ENCODE results near the gene HDAC11. TPM values are rescaled to one million over a fixed set of nuclear protein-coding genes. Genes with fewer than 3 reads are reported as not detected.
"Not testable (repeated sequence)": the region's sequence is repeated elsewhere in the genome, so short reads cannot be mapped to it uniquely, and the experiment has no call there.

HDAC11 gene
- total and polyA plus RNA-seq, 4 experiments from 2014 or later = 5.0 to 8.8 (median 7.4) TPM

DNA sequence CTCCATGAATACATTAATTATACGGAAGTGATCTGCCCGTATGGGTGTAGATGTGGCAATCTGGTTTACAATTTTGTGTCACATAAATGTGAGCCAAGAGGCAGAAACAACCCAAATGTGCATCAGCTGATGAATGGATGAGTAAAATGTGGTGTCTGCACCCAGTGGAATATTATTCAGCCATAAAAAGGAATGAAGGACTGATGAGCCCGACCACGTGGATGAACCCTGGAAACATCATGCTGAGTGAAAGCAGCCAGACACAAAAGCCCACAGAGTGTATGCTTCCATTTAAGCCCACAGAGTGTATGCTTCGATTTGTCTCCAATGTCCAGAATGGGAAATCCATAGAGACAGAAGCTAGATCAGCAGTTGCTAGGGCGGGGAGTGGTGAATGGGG is 41.2 kb downstream of the HDAC11 start:
- Mint-ChIP-seq H3K4me3 (no peak overlapping the region), H3K9me3 (peaks cover 0 to 9% (median 4%) of the 10 kb centered on the region in 8 donors), H3K27ac (no peak overlapping the region), H3K27me3 (peaks cover 0 to 3% of the 10 kb centered on the region in 2 donors), H3K36me3 (no peaks in the 10 kb centered on the region), H3K4me1 (no peaks in the 10 kb centered on the region)
- POLR2A ChIA-PET (ENCODE audit: partially characterized antibody) = no interaction called here
- intact Hi-C loops (cut with micrococcal nuclease) = no loop called here
- no peak for DNase-seq
- no peaks in the 10 kb centered on the region for H3K9me3 ChIP-seq (ENCODE audit: control insufficient read depth in 1 of 2, low read length in 2 of 2)
- no peaks in the 10 kb centered on the region for H3K36me3 ChIP-seq (ENCODE audit: insufficient read depth, low read length)
- H3K4me1 ChIP-seq (ENCODE audit: insufficient read depth, low read length) = no peaks in the 10 kb centered on the region
- no peak overlapping the region for H3K27ac ChIP-seq (ENCODE audit: low read depth, low read length)
- H3K4me3 ChIP-seq (ENCODE audit: low read length in 2 of 2) = no peak overlapping the region
- CTCF ChIA-PET (ENCODE audit: partially characterized antibody) = interaction anchor here (1.4 kb wide), 1 partner anchor 359 kb away, joined by 3 read pairs; no protein-coding TSS in a partner anchor
- no peaks in the 10 kb centered on the region for H3K27me3 ChIP-seq (ENCODE audit: insufficient read depth, low read length)

DNA sequence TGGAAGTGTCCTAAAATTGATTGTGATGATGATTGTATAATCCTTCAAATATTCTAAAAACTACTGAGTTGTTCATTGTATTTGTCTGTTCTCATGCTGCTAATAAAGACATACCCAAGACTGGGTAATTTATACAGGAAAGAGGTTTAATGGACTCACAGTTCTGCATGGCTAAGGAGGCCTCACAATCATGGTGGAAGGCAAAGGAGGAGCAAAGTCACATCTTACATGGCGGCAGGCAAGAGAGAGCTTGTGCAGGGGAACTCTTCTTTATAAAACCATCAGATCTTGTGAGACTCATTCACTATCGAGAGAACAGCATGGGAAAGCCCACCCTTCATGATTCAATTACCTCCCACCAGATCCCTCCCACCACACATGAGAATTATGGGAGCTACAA is 41.6 kb downstream of the HDAC11 start:
- H3K9me3 Mint-ChIP-seq; H3K4me1 Mint-ChIP-seq; H3K9me3 ChIP-seq (ENCODE audit: control insufficient read depth in 1 of 2, low read length in 2 of 2); H3K4me1 ChIP-seq (ENCODE audit: insufficient read depth, low read length); H3K27me3 Mint-ChIP-seq; H3K36me3 ChIP-seq (ENCODE audit: insufficient read depth, low read length); intact Hi-C loops (cut with micrococcal nuclease); H3K27me3 ChIP-seq (ENCODE audit: insufficient read depth, low read length); POLR2A ChIA-PET (ENCODE audit: partially characterized antibody); H3K27ac ChIP-seq (ENCODE audit: low read depth, low read length); H3K4me3 ChIP-seq (ENCODE audit: low read length in 2 of 2); H3K36me3 Mint-ChIP-seq; DNase-seq; H3K27ac Mint-ChIP-seq; H3K4me3 Mint-ChIP-seq: not testable (repeated sequence)
- CTCF ChIA-PET (ENCODE audit: partially characterized antibody) = interaction anchor here (1.4 kb wide), 1 partner anchor 359 kb away, joined by 3 read pairs; no protein-coding TSS in a partner anchor

DNA sequence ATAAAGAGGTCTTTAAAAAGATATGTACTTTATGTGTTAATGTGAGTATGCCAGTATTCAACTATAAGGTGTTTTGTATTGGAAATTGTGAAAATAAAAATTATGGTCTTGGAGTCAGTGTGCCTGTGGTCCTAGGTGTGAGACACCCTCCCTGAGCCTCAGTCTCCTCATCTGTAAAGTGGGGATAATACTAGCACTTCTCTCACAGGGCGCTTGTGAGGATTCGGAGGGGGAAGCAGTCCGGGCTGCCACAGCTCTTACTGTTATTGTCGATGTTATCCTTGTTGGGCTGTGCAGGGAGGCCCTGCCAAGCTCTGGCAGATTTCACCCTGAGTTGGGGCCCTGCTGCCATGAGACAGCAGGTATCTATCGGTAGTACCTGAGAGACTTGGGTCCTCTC is 42.1 kb downstream of the HDAC11 start:
- no peak overlapping the region for H3K27ac ChIP-seq (ENCODE audit: low read depth, low read length)
- no peak overlapping the region for H3K27ac Mint-ChIP-seq
- H3K9me3 Mint-ChIP-seq = peaks cover 0 to 9% (median 4%) of the 10 kb centered on the region in 8 donors
- no peaks in the 10 kb centered on the region for H3K36me3 Mint-ChIP-seq
- no peak for DNase-seq
- ChIA-PET POLR2A (ENCODE audit: partially characterized antibody) (no interaction called here), CTCF (ENCODE audit: partially characterized antibody) (no interaction called here)
- no peaks in the 10 kb centered on the region for H3K4me1 ChIP-seq (ENCODE audit: insufficient read depth, low read length)
- no peaks in the 10 kb centered on the region for H3K9me3 ChIP-seq (ENCODE audit: control insufficient read depth in 1 of 2, low read length in 2 of 2)
- no peak overlapping the region for H3K4me3 ChIP-seq (ENCODE audit: low read length in 2 of 2)
- H3K4me1 Mint-ChIP-seq = no peaks in the 10 kb centered on the region
- H3K27me3 Mint-ChIP-seq = peaks cover 0 to 3% of the 10 kb centered on the region in 2 donors
- H3K4me3 Mint-ChIP-seq = no peak overlapping the region
- no peaks in the 10 kb centered on the region for H3K27me3 ChIP-seq (ENCODE audit: insufficient read depth, low read length)
- intact Hi-C loops (cut with micrococcal nuclease) = no loop called here
- H3K36me3 ChIP-seq (ENCODE audit: insufficient read depth, low read length) = no peaks in the 10 kb centered on the region

- POLR2A ChIA-PET (ENCODE audit: partially characterized antibody) = no interaction called here
- no peaks in the 10 kb centered on the region for H3K27me3 ChIP-seq (ENCODE audit: insufficient read depth, low read length)
- H3K36me3 Mint-ChIP-seq = no peaks in the 10 kb centered on the region
These were observed 45.0 kb downstream of the HDAC11 start for GRCh38 chr3:13524979-13525669.

GRCh38 chr3:13525827-13526625 is 45.9 kb downstream of the HDAC11 start:
- ChIA-PET POLR2A (ENCODE audit: partially characterized antibody) (no interaction called here), CTCF (ENCODE audit: partially characterized antibody) (no interaction called here)

More at GRCh38 chr3:13524979-13525669, 45.0 kb downstream of the HDAC11 start:
- no peaks in the 10 kb centered on the region for H3K4me1 ChIP-seq (ENCODE audit: insufficient read depth, low read length)
- CTCF ChIA-PET (ENCODE audit: partially characterized antibody) = interaction anchor here (0.9 kb wide), 1 partner anchor 433 kb away, joined by 3 read pairs; no protein-coding TSS in a partner anchor
- no peak overlapping the region for H3K4me3 Mint-ChIP-seq
- no peaks in the 10 kb centered on the region for H3K36me3 ChIP-seq (ENCODE audit: insufficient read depth, low read length)
- no peak overlapping the region for H3K4me3 ChIP-seq (ENCODE audit: low read length in 2 of 2)
- no peak overlapping the region for H3K27ac ChIP-seq (ENCODE audit: low read depth, low read length)
- no peaks in the 10 kb centered on the region for H3K4me1 Mint-ChIP-seq
- no peaks in the 10 kb centered on the region for H3K9me3 ChIP-seq (ENCODE audit: control insufficient read depth in 1 of 2, low read length in 2 of 2)
- no peak overlapping the region for H3K27ac Mint-ChIP-seq
- DNase-seq = no peak
- intact Hi-C loops (cut with micrococcal nuclease) = no loop called here
- H3K27me3 Mint-ChIP-seq = peaks cover 5% of the 10 kb centered on the region in 2 donors
- H3K9me3 Mint-ChIP-seq = peaks cover 0 to 9% (median 4%) of the 10 kb centered on the region in 8 donors

GRCh38 chr3:13526626-13526949 is 46.5 kb downstream of the HDAC11 start:
- Mint-ChIP-seq H3K4me1 (no peaks in the 10 kb centered on the region), H3K4me3 (no peak overlapping the region), H3K9me3 (peaks cover 0 to 5% (median 2%) of the 10 kb centered on the region in 8 donors), H3K36me3 (no peaks in the 10 kb centered on the region), H3K27me3 (peaks cover 5 to 7% of the 10 kb centered on the region in 2 donors), H3K27ac (no peak overlapping the region)
- Histone ChIP-seq H3K4me3 (ENCODE audit: low read length in 2 of 2) (no peak overlapping the region), H3K4me1 (ENCODE audit: insufficient read depth, low read length) (no peaks in the 10 kb centered on the region), H3K27ac (ENCODE audit: low read depth, low read length) (no peak overlapping the region), H3K27me3 (ENCODE audit: insufficient read depth, low read length) (no peaks in the 10 kb centered on the region), H3K9me3 (ENCODE audit: control insufficient read depth in 1 of 2, low read length in 2 of 2) (no peaks in the 10 kb centered on the region), H3K36me3 (ENCODE audit: insufficient read depth, low read length) (no peaks in the 10 kb centered on the region)
- ChIA-PET CTCF (ENCODE audit: partially characterized antibody) (no interaction called here), POLR2A (ENCODE audit: partially characterized antibody) (no interaction called here)
- intact Hi-C loops (cut with micrococcal nuclease) = no loop called here
- DNase-seq = no peak

More at GRCh38 chr3:13525827-13526625, 45.9 kb downstream of the HDAC11 start:
- intact Hi-C loops (cut with micrococcal nuclease) = no loop called here
- Histone ChIP-seq H3K9me3 (ENCODE audit: control insufficient read depth in 1 of 2, low read length in 2 of 2) (no peaks in the 10 kb centered on the region), H3K36me3 (ENCODE audit: insufficient read depth, low read length) (no peaks in the 10 kb centered on the region), H3K27ac (ENCODE audit: low read depth, low read length) (no peak overlapping the region), H3K4me3 (ENCODE audit: low read length in 2 of 2) (no peak overlapping the region), H3K27me3 (ENCODE audit: insufficient read depth, low read length) (no peaks in the 10 kb centered on the region), H3K4me1 (ENCODE audit: insufficient read depth, low read length) (no peaks in the 10 kb centered on the region)
- no peaks in the 10 kb centered on the region for H3K4me1 Mint-ChIP-seq
- no peaks in the 10 kb centered on the region for H3K36me3 Mint-ChIP-seq
- no peak overlapping the region for H3K27ac Mint-ChIP-seq
- peaks cover 0 to 9% (median 4%) of the 10 kb centered on the region in 8 donors for H3K9me3 Mint-ChIP-seq
- H3K27me3 Mint-ChIP-seq = peaks cover 5 to 7% of the 10 kb centered on the region in 2 donors
- H3K4me3 Mint-ChIP-seq = no peak overlapping the region
- no peak for DNase-seq

DNA sequence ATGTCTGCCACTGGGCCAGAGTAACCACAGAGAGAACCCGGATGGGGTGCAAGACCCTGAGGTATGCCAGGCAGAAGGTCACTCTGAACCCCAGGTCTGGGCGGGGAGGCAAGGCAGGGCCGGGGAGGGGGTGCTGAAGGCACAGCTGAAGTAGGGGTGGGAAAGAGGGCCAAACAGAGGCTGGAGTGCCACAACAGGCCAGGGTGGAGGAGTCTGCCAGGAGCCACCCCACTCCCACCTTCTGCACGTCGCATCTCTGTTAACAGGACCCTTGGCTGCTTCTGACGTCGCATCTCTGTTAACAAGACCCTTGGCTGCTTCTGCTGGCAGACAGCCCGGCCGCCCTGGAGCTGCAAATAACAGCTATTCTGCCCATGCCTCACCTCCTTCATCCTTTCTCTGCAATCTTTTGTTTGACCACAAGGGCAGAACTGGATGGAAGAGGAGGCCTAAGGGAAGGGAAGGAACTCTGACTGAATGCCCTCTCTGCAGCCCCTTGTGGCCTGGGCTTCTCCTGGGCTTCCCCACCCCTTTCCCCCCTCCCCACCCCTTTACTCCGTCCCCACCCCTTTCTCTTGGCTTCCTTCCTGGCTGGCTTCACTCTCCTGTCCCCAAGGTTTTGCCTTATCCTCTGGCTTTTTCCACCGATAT is 48.2 kb downstream of the HDAC11 start:
- H3K27ac Mint-ChIP-seq = no peak overlapping the region
- H3K4me3 Mint-ChIP-seq = no peak overlapping the region
- no peak for DNase-seq
- intact Hi-C loops (cut with micrococcal nuclease) = no loop called here
- no peaks in the 10 kb centered on the region for H3K36me3 Mint-ChIP-seq
- no peaks in the 10 kb centered on the region for H3K4me1 Mint-ChIP-seq
- CTCF ChIA-PET (ENCODE audit: partially characterized antibody) = no interaction called here
- H3K9me3 Mint-ChIP-seq = no peaks in the 10 kb centered on the region
- Histone ChIP-seq H3K4me1 (ENCODE audit: insufficient read depth, low read length) (no peaks in the 10 kb centered on the region), H3K27me3 (ENCODE audit: insufficient read depth, low read length) (no peaks in the 10 kb centered on the region), H3K27ac (ENCODE audit: low read depth, low read length) (no peak overlapping the region), H3K4me3 (ENCODE audit: low read length in 2 of 2) (no peak overlapping the region), H3K36me3 (ENCODE audit: insufficient read depth, low read length) (no peaks in the 10 kb centered on the region), H3K9me3 (ENCODE audit: control insufficient read depth in 1 of 2, low read length in 2 of 2) (no peaks in the 10 kb centered on the region)
- POLR2A ChIA-PET (ENCODE audit: partially characterized antibody) = no interaction called here
- peaks cover 4 to 5% of the 10 kb centered on the region in 2 donors for H3K27me3 Mint-ChIP-seq
